WI38 (cell line): ENCODE results near the gene RNU6-7.

Experiments used
- H3K4me3 ChIP-seq: 2 replicates; pipeline ENCODE4 v1.5.1; 2011; ENCODE audit warnings: low read depth, mild to moderate bottlenecking, control low read depth, low read length
- TF ChIP-seq, protein P1 (sequence below): IDR thresholded peaks from 2 replicates; pipeline ENCODE4 v1.5.1; 2012; ENCODE audit warnings: low read depth, mild to moderate bottlenecking, control low read depth, low read length

The RNU6-7 gene

DNA sequence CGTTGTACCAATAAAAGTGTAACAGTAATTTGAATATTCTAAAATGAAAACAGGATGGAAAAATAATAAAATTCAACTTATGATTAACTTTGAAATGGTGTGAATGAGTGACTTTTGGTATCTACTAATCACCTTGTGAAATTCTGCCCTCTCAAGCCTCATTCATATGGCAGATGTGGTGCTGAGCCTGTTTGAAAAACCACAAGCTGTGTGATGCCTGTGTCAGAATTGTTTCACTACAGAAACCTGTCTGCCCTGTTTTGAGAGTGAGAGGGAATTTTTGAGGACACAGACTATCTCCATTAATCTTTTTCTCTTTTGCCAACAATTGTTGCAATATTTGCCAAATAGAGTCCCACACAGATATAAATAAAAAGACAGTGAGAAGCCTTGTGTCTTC, 3.9 kb upstream of the RNU6-7 start:
- TF ChIP-seq, protein P1, sequence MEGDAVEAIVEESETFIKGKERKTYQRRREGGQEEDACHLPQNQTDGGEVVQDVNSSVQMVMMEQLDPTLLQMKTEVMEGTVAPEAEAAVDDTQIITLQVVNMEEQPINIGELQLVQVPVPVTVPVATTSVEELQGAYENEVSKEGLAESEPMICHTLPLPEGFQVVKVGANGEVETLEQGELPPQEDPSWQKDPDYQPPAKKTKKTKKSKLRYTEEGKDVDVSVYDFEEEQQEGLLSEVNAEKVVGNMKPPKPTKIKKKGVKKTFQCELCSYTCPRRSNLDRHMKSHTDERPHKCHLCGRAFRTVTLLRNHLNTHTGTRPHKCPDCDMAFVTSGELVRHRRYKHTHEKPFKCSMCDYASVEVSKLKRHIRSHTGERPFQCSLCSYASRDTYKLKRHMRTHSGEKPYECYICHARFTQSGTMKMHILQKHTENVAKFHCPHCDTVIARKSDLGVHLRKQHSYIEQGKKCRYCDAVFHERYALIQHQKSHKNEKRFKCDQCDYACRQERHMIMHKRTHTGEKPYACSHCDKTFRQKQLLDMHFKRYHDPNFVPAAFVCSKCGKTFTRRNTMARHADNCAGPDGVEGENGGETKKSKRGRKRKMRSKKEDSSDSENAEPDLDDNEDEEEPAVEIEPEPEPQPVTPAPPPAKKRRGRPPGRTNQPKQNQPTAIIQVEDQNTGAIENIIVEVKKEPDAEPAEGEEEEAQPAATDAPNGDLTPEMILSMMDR: no peak

DNA sequence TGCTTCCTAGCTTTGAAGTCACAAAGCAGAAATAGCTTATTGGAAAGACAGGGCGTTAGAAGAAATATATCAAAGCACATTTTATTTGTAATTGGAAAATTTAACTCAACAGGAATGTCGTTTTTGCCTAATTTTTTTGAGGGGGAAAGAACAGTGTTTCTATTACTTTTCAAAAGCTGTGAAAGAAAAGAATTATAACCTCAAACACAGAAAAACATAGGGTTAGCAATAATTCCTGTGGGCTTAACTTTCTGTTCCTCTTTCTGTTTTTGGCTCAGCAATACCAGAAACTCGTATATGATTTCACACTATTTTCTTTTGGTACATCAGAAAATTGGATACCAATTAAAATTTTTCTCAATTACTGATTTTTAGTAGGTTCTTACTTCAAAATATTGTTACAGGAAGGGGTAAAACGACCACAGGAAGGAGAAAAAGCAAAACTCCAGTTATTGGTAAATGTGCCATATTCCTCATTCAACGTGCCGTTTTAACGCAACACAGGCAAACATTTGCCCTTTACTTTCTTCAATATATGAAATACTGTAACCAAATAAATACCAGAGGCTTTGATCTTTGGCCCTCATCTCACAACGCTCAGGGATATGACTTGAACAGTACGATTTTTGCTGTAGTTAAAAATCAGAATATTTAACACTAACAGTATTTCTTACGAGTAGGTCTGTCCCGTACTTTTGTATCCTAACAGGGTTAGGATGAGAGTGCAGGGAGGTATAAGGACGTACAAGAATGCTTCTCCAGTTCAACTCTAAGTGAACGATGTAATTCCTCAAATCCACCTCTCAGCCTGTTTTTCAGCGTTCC, 1.3 kb upstream of the RNU6-7 start:
- TF ChIP-seq, protein P1: no peak
- H3K4me3 ChIP-seq: peak overlapping the region; percentile 64

More for the DNA sequence above, 3.9 kb upstream of the RNU6-7 start:
- H3K4me3 ChIP-seq: no peak overlapping the region

DNA sequence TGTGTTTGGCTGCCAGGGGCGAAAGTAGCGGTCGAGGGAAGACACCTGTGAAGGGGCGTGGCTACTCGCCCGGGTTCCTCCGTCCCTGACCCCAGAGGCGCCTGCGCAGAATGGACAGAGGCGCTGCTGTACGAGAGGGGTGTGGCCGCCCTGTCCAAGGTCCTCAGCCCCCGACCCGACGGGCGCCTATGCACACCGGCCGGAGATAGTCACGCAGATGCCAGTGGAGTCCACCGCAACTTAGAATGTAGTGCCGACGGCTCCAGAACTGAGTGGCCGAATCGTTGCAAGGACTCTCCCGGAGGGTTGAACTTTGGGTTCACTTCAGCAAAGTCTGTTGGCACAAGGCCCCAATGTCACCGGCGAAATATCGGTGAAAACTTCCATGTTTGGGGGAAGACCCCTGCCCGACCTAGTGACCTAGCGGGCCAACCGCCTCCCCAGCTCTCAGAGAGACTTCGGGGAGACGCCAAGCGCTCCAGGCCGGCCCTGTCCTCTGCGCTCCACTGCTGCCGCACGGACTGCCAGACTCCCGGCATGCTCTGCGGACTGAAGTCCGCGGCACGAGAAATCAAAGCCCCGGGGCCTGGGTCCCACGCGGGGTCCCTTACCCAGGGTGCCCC, 541 bp upstream of the RNU6-7 start:
- peak overlapping the region; percentile 64 for H3K4me3 ChIP-seq

DNA sequence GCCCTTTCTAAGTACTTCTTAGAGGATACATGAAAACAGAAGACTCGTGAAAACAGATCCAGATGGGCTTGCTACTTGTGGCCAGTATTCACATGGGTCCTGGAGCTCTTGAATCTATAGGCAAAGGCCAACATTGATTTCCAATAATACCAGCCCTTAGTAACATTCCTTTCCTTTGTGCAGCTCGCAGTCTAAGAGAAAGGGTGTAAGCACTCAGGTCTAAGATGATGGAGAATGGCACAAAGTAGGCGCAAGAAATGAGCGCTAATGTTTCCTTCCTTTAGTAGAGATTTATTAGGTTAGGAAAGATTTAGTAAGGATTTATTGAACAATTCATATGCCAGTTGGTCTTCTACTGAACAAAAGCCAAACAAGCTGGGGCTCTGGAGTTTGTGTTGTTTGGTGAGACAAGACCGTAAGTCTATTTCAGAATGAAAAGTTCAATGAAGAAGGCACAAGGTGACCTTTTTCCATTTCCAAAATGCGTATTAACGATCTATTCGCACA, 699 bp downstream of the RNU6-7 start:
- peak overlapping the region; percentile 61 for H3K4me3 ChIP-seq

More for the DNA sequence above, 541 bp upstream of the RNU6-7 start:
- TF ChIP-seq, protein P1: no peak

DNA sequence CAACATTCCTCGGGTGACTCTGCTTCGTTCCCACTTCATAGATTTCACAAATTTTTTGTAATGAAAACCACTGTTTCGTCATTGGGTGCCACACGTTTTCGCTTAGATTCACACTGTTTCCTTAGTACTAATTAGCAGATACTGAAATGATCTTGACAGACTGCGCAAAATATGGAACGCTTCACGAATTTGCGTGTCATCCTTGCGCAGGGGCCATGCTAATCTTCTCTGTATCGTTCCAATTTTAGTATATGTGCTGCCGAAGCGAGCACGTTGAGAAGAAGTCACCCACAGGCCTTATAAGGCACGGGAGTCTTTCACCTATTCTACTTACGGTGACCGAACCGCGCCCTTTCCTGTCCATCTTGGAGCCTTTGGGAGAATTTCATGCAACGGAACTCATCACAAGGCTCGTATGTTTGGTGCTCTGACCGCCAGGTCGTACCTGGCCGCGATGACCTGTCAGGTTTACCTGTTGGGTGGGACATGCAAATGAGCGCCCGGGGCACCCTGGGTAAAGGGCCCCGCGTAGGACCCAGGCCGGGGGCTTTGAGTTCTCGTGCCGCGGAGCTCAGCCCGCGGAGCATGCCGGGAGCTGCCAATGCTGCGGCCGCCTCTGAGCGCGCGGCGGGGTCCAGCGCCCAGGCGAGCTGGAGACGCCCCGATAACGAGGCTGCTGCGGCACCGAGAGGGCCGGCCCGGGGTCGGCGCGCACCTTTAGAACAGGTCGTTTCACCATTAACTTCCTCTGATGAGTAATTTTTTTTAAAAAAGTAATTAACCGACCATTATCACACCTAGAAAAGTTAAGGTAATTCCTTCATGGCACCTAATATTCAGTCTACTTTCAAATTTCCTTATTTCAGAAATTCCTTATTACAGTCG, 1.4 kb downstream of the RNU6-7 start, which contains the start of gene RNU6-8:
RNU6-8 (minus strand) TSS at position 272 of the 885 bp plus-strand sequence.
- TF ChIP-seq, protein P1: no peak

More for the DNA sequence above, 699 bp downstream of the RNU6-7 start:
- TF ChIP-seq, protein P1: no peak

DNA sequence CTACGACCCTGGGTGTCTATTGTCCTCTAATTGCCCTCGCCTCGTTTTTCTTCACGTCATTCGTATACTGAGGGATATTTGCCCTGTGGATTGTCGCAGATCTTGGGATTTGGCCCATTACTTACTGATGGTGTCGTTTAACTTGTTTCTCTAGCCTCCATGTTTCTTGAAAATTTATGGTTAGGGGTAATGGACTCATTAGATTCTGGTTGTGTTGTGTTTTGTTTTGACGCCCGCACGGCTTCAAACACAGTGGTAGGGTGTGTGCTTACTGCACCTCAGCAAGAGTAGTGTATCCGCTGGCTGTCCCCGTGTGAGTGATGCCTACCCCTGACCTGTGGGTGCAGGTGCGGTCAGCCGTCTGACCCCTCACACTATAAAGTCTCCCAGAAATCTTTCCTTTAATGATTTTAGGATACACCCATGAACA, 2.1 kb downstream of the RNU6-7 start:
- H3K4me3 ChIP-seq: peak overlapping the region; percentile 61
- TF ChIP-seq, protein P1: no peak

More for the DNA sequence above, 1.4 kb downstream of the RNU6-7 start, which contains the start of gene RNU6-8:
- peak within 1 kb of the TSS; percentile 64 for H3K4me3 ChIP-seq
